Astrocyte (in vitro differentiated cells and primary cell): ENCODE data around the gene CDK5RAP2. TPM values are rescaled to one million over a fixed set of nuclear protein-coding genes. Genes with fewer than 3 reads are reported as not detected.
"Not testable (repeated sequence)": the region's sequence is repeated elsewhere in the genome, so short reads cannot be mapped to it uniquely, and the experiment has no call there.

ENCODE experiments used
- DNase-seq: peaks from one replicate; pipeline ENCODE4 v3.0.0-alpha.2; 2010; ENCODE audit warnings: low read depth
- FAIRE-seq: peaks from 2 replicates; lab custom pipeline; 2011; peaks lifted over from hg19 to GRCh38; lab: Jason Lieb, UNC
- H2AFZ ChIP-seq: 2 replicates; pipeline ENCODE4 v1.6.0; 2012; ENCODE audit warnings: low read depth, low read length, inconsistent platforms
- H3K27ac ChIP-seq: 2 replicates; pipeline ENCODE4 v1.5.1; 2011; ENCODE audit warnings: low read depth, low read length, inconsistent platforms
- H3K27me3 ChIP-seq: 2 replicates; pipeline ENCODE4 v1.6.0; 2011; ENCODE audit warnings: low read length, inconsistent platforms; ENCODE audit not compliant: insufficient read depth
- H3K36me3 ChIP-seq: 2 replicates; pipeline ENCODE4 v1.5.1; 2011; ENCODE audit warnings: low read length, inconsistent platforms; ENCODE audit not compliant: insufficient read depth
- H3K4me1 ChIP-seq: 2 replicates; pipeline ENCODE4 v1.5.1; 2011; ENCODE audit warnings: low read length, inconsistent platforms; ENCODE audit not compliant: insufficient read depth
- H3K4me2 ChIP-seq: 2 replicates; pipeline ENCODE4 v1.6.0; 2012; ENCODE audit warnings: low read length, inconsistent platforms
- H3K4me3 ChIP-seq: 2 replicates; pipeline ENCODE4 v1.5.1; 2011; ENCODE audit warnings: low read depth, mild to moderate bottlenecking, low read length, inconsistent platforms; ENCODE audit not compliant: insufficient read depth
- H3K79me2 ChIP-seq: 2 replicates; pipeline ENCODE4 v1.6.0; 2012; ENCODE audit warnings: mild to moderate bottlenecking, low read length, inconsistent platforms; ENCODE audit not compliant: insufficient read depth
- H3K9ac ChIP-seq: 2 replicates; pipeline ENCODE4 v1.6.0; 2012; ENCODE audit warnings: mild to moderate bottlenecking, low read length, inconsistent platforms
- H3K9me3 ChIP-seq: 2 replicates; pipeline ENCODE4 v1.5.1; 2012; ENCODE audit warnings: low read depth, mild to moderate bottlenecking, low read length, inconsistent platforms; ENCODE audit not compliant: insufficient read depth
- H4K20me1 ChIP-seq: 2 replicates; pipeline ENCODE4 v1.6.0; 2012; ENCODE audit warnings: low read length, inconsistent platforms; ENCODE audit not compliant: insufficient read depth
- H3K27ac Mint-ChIP-seq: one replicate; pipeline ENCODE4 v1.8.0; 2021; ENCODE audit warnings: mild to moderate bottlenecking, mixed read lengths; ENCODE audit not compliant: unreplicated experiment
- H3K27me3 Mint-ChIP-seq: one replicate; pipeline ENCODE4 v1.8.0; 2021; ENCODE audit warnings: low read depth, mixed read lengths; ENCODE audit not compliant: unreplicated experiment
- H3K36me3 Mint-ChIP-seq: one replicate; pipeline ENCODE4 v1.8.0; 2021; ENCODE audit warnings: low read depth, mixed read lengths; ENCODE audit not compliant: unreplicated experiment
- H3K4me1 Mint-ChIP-seq: one replicate; pipeline ENCODE4 v1.8.0; 2021; ENCODE audit warnings: low read depth, mixed read lengths; ENCODE audit not compliant: unreplicated experiment
- H3K4me3 Mint-ChIP-seq: one replicate; pipeline ENCODE4 v1.8.0; 2021; ENCODE audit warnings: mild to moderate bottlenecking, moderate library complexity, mixed read lengths; ENCODE audit not compliant: unreplicated experiment
- H3K9me3 Mint-ChIP-seq: one replicate; pipeline ENCODE4 v1.8.0; 2021; ENCODE audit warnings: mild to moderate bottlenecking, mixed read lengths; ENCODE audit not compliant: unreplicated experiment
- CTCF ChIP-seq: IDR thresholded peaks from 2 replicates; pipeline ENCODE4 v1.5.1; 2011; ENCODE audit warnings: low read depth, mild to moderate bottlenecking, inconsistent platforms, low read length, moderate library complexity; ENCODE audit not compliant: insufficient read depth
- EZH2 ChIP-seq: IDR thresholded peaks from 2 replicates; pipeline ENCODE4 v1.6.1; 2012; ENCODE audit warnings: mild to moderate bottlenecking, low read length, inconsistent platforms; ENCODE audit not compliant: insufficient read depth
- total RNA-seq: library from RNA; stranded (reverse); gene quantifications from 2 replicates; pipeline ENCODE4 v1.2.1, GENCODE V29; 2021

The CDK5RAP2 gene
- total RNA-seq, 1 donor from 2014 or later: 36.3 TPM

GRCh38 chr9:120532475-120532874 is 47.5 kb downstream of the CDK5RAP2 start:
- no peaks in the 10 kb centered on the region for H3K4me1 ChIP-seq
- H3K4me2 ChIP-seq: no peak overlapping the region
- no peak overlapping the region for H2AFZ ChIP-seq
- Mint-ChIP-seq H3K27ac (no peak overlapping the region), H3K9me3 (no peaks in the 10 kb centered on the region), H3K4me1 (peaks cover 2% of the 10 kb centered on the region), H3K36me3 (peaks cover 38% of the 10 kb centered on the region), H3K4me3 (no peak overlapping the region), H3K27me3 (no peaks in the 10 kb centered on the region)
- no peak for TF ChIP-seq CTCF
- no peak for TF ChIP-seq EZH2
- DNase-seq (peak; percentile 38), FAIRE-seq (no peak)
- H4K20me1 ChIP-seq: peaks cover 3% of the 10 kb centered on the region
- no peak overlapping the region for H3K27ac ChIP-seq
- H3K9me3 ChIP-seq: no peaks in the 10 kb centered on the region
- no peaks in the 10 kb centered on the region for H3K27me3 ChIP-seq
- no peak overlapping the region for H3K4me3 ChIP-seq
- H3K79me2 ChIP-seq: no peaks in the 10 kb centered on the region
- peaks cover 16% of the 10 kb centered on the region for H3K36me3 ChIP-seq
- no peak overlapping the region for H3K9ac ChIP-seq

- no peak for FAIRE-seq
- H3K9me3 ChIP-seq: no peaks in the 10 kb centered on the region
Observed at GRCh38 chr9:120531683-120532300, 48.2 kb downstream of the CDK5RAP2 start.

DNA sequence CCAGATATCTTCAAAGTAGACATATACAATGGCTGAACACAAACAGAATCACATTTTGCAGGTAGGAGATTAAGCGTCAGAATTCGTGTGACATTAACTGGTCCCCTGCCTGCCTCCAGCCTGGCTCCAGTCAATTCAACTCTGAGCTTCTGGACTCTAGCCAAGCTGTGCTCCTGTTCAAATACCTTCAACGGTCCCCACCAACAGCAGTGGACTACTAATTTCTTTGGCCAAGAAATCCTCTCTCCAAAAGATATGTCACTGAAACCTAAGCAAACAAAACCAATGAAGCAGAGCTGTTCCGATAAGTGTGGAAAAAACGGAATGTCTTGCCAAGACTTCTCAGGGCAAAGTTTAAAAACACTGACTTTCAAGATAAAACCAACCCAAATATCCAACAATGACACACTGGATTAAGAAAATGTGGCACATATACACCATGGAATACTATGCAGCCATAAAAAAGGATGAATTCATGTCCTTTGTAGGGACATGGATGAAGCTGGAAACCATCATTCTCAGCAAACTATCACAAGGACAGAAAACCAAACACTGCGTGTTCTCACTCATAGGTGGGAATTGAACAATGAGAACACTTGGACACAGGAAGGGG is 49.6 kb downstream of the CDK5RAP2 start:
- H3K27me3 ChIP-seq, DNase-seq, H3K27ac Mint-ChIP-seq, FAIRE-seq, H3K9me3 Mint-ChIP-seq, H3K9me3 ChIP-seq, H3K79me2 ChIP-seq, H2AFZ ChIP-seq, H3K4me2 ChIP-seq, H3K9ac ChIP-seq, H3K4me1 Mint-ChIP-seq, H3K4me1 ChIP-seq, H3K4me3 ChIP-seq, H4K20me1 ChIP-seq, H3K27ac ChIP-seq, H3K27me3 Mint-ChIP-seq, H3K4me3 Mint-ChIP-seq: not testable (repeated sequence)
- H3K36me3 Mint-ChIP-seq: peaks cover 51% of the 10 kb centered on the region
- peaks cover 22% of the 10 kb centered on the region for H3K36me3 ChIP-seq

More at GRCh38 chr9:120531683-120532300, 48.2 kb downstream of the CDK5RAP2 start:
- peaks cover 3% of the 10 kb centered on the region for H4K20me1 ChIP-seq
- peaks cover 18% of the 10 kb centered on the region for H3K36me3 ChIP-seq
- peaks cover 2% of the 10 kb centered on the region for H3K4me1 Mint-ChIP-seq
- H3K79me2 ChIP-seq: no peaks in the 10 kb centered on the region
- no peak overlapping the region for H3K27ac ChIP-seq
- H3K36me3 Mint-ChIP-seq: peaks cover 38% of the 10 kb centered on the region
- TF ChIP-seq CTCF: peak; percentile 49
- TF ChIP-seq EZH2: no peak
- no peaks in the 10 kb centered on the region for H3K9me3 Mint-ChIP-seq
- H2AFZ ChIP-seq: no peak overlapping the region
- H3K4me3 ChIP-seq: no peak overlapping the region
- H3K27ac Mint-ChIP-seq: no peak overlapping the region
- H3K4me2 ChIP-seq: no peak overlapping the region
- no peak for DNase-seq
- H3K4me1 ChIP-seq: no peaks in the 10 kb centered on the region
- H3K9ac ChIP-seq: no peak overlapping the region
- no peaks in the 10 kb centered on the region for H3K27me3 Mint-ChIP-seq
- H3K27me3 ChIP-seq: no peaks in the 10 kb centered on the region
- H3K4me3 Mint-ChIP-seq: no peak overlapping the region
